GM21515 (cell line): Measurements from ENCODE around the gene KRTAP4-12.
"Not testable (repeated sequence)": the region's sequence is repeated elsewhere in the genome, so short reads cannot be mapped to it uniquely, and the experiment has no call there.

ENCODE experiments used
- ATAC-seq: cut with Tn5 transposase; IDR thresholded peaks from one replicate; pipeline ENCODE4 v1.9.1; 2021; ENCODE audit not compliant: unreplicated experiment

Gene KRTAP4-12

GRCh38 chr17:41126412-41126811 is 2.4 kb upstream of the KRTAP4-12 start:
- no peak for ATAC-seq

- no peak for ATAC-seq
Observed at GRCh38 chr17:41125064-41125463, 1.1 kb upstream of the KRTAP4-12 start.

GRCh38 chr17:41123292-41123990 is 541 bp downstream of the KRTAP4-12 start:
- ATAC-seq = not testable (repeated sequence)

- ATAC-seq = no peak
Observed at GRCh38 chr17:41121742-41122141, 2.2 kb downstream of the KRTAP4-12 start.

GRCh38 chr17:41119696-41120690 is 4.0 kb downstream of the KRTAP4-12 start:
- not testable (repeated sequence) for ATAC-seq

- ATAC-seq = no peak
Observed at GRCh38 chr17:41118721-41119120, 5.3 kb downstream of the KRTAP4-12 start.

- ATAC-seq = not testable (repeated sequence)
Observed at GRCh38 chr17:41117846-41118386, 6.1 kb downstream of the KRTAP4-12 start, which contains the start of gene KRTAP4-11. TSS of gene KRTAP4-11 (minus strand) at chr17:41118373. CDS start at chr17:41118315, 58 bp downstream.

- ATAC-seq = no peak
Observed at GRCh38 chr17:41116297-41116696, 7.7 kb downstream of the KRTAP4-12 start.

- ATAC-seq = no peak
Observed at GRCh38 chr17:41111151-41111885, 12.7 kb downstream of the KRTAP4-12 start.

GRCh38 chr17:41108728-41109386 is 15.1 kb downstream of the KRTAP4-12 start:
- ATAC-seq = not testable (repeated sequence)

- no peak for ATAC-seq
Observed at GRCh38 chr17:41107941-41108450, 16.0 kb downstream of the KRTAP4-12 start.

- ATAC-seq = not testable (repeated sequence)
Observed at GRCh38 chr17:41105347-41105746, 18.6 kb downstream of the KRTAP4-12 start, which contains the start of gene KRTAP4-9. TSS of gene KRTAP4-9 (plus strand) at chr17:41105389. CDS start at chr17:41105389, 0 bp downstream.

- ATAC-seq = not testable (repeated sequence)
Observed at GRCh38 chr17:41104386-41105038, 19.5 kb downstream of the KRTAP4-12 start.

GRCh38 chr17:41103896-41104295 is 20.1 kb downstream of the KRTAP4-12 start:
- ATAC-seq = no peak

GRCh38 chr17:41101586-41102259 is 22.3 kb downstream of the KRTAP4-12 start, which contains the start of gene KRTAP4-16:
TSS of gene KRTAP4-16 (minus strand) at chr17:41102209. CDS start at chr17:41102209, 0 bp downstream.
- ATAC-seq = no peak

GRCh38 chr17:41099682-41100480 is 24.1 kb downstream of the KRTAP4-12 start:
- ATAC-seq = not testable (repeated sequence)

- no peak for ATAC-seq
Observed at GRCh38 chr17:41098481-41098880, 25.5 kb downstream of the KRTAP4-12 start.

GRCh38 chr17:41098042-41098441 is 25.9 kb downstream of the KRTAP4-12 start, which contains the start of gene KRTAP4-8:
TSS of gene KRTAP4-8 (minus strand) at chr17:41098142. CDS start at chr17:41098084, 58 bp downstream.
- ATAC-seq = no peak
